Measurements from ENCODE around the gene DEFB131A.
"Not testable (repeated sequence)": the region's sequence is repeated elsewhere in the genome, so short reads cannot be mapped to it uniquely, and the experiment has no call there.

- TF ChIP-seq CTCF (IDR thresholded peaks at IDR 0.05; ENCODE audit: insufficient read depth, low read depth, low read length); EZH2 (IDR thresholded peaks at IDR 0.05; ENCODE audit: insufficient read depth, low read length): not testable (repeated sequence)
Measured at GRCh38 chr4:9499974-9500487, 55.8 kb downstream of the DEFB131A start.
